Lung (tissue), 12 donors: ENCODE measurements around the gene ZBTB25. TPM values are rescaled to one million over a fixed set of nuclear protein-coding genes. Genes with fewer than 3 reads are reported as not detected.

ENCODE experiments used
- ATAC-seq: fragments of 200-7000 bp; cut with Tn5 transposase; one replicate; pipeline ENCODE4 v1.9.1; 2020; ENCODE audit warnings: moderate number of reproducible peaks; ENCODE audit not compliant: insufficient read depth, low FRiP score
- DNase-seq, 3 donors: peaks; one replicate each; pipeline ENCODE4 v3.0.0-alpha.2; 2013 to 2017
- H3K27ac ChIP-seq, 2 donors: one replicate each; pipeline ENCODE4 v1.5.1; 2013; ENCODE audit warnings: mild to moderate bottlenecking in 2 of 2, moderate library complexity in 2 of 2, control low read depth in 1 of 2, inconsistent platforms in 1 of 2, low read depth in 1 of 2, low read length in 1 of 2
- H3K27me3 ChIP-seq, 3 donors: one replicate each; pipeline ENCODE4 v1.5.1; 2013; ENCODE audit warnings: low read length in 2 of 3; ENCODE audit not compliant: control insufficient read depth in 3 of 3, insufficient read depth in 3 of 3
- H3K36me3 ChIP-seq, 4 donors: one replicate each; pipeline ENCODE4 v1.5.1; 2013; ENCODE audit warnings: low read length in 4 of 4, mild to moderate bottlenecking in 1 of 4, moderate library complexity in 1 of 4; ENCODE audit not compliant: control insufficient read depth in 4 of 4, insufficient read depth in 4 of 4
- H3K4me1 ChIP-seq, 5 donors: one replicate each; pipeline ENCODE4 v1.5.1; 2013; ENCODE audit warnings: low read length in 5 of 5, mild to moderate bottlenecking in 2 of 5, moderate library complexity in 1 of 5; ENCODE audit not compliant: control insufficient read depth in 5 of 5, insufficient read depth in 5 of 5
- H3K4me3 ChIP-seq: one replicate; pipeline ENCODE4 v1.5.1; 2013; ENCODE audit warnings: mild to moderate bottlenecking, control low read depth, moderate library complexity
- H3K9ac ChIP-seq, 2 donors: one replicate each; pipeline ENCODE4 v1.5.1; 2013; ENCODE audit warnings: low read length in 2 of 2, control low read depth in 1 of 2; ENCODE audit not compliant: insufficient read depth in 1 of 2
- H3K9me3 ChIP-seq, 4 donors: one replicate each; pipeline ENCODE4 v1.5.1; 2013; ENCODE audit warnings: low read length in 3 of 4, mild to moderate bottlenecking in 1 of 4, moderate library complexity in 1 of 4; ENCODE audit not compliant: control insufficient read depth in 4 of 4, insufficient read depth in 3 of 4
- WGBS, 2 donors: extraction: QIAGEN DNeasy Blood & Tissue Kit; methylation state at CpG; one replicate each; pipeline ENCODE4 v1.1.7; 2013; 5-methylcytosine and 5-hydroxymethylcytosine counted together
- polyA plus RNA-seq, 2 donors: library from polyadenylated mRNA; stranded (reverse); fragments of 200-250 nt; gene quantifications; one replicate each; pipeline ENCODE4 v1.2.1, GENCODE V29; 2013
- total RNA-seq, 2 donors: library from RNA; depleted of rRNA in 1 of 2; stranded (reverse); fragments of >200 nt in 1 of 2; gene quantifications; one replicate each; pipeline ENCODE4 v1.2.1, GENCODE V29; 2014 to 2021
- TF ChIP-seq, protein P1 (sequence below): IDR thresholded peaks from 2 replicates; pipeline ENCODE4 v1.5.1; 2012; ENCODE audit warnings: mild to moderate bottlenecking; ENCODE audit errors: control extremely low read depth, extremely low read depth
- donor health status: control.
- donor health status: control.
- donor health status: Bipolar disorder and iron deficiency.
- donor health status: healthy.
- donor health status: DM: yes; HTN: yes; CAD: no.

Gene ZBTB25
- total and polyA plus RNA-seq, 4 donors, result 4.0 to 15.4 (median 9.2) TPM

GRCh38 chr14:64467101-64467500 lies 36.5 kb downstream of the ZBTB25 start:
- H3K4me1 ChIP-seq, result peaks cover 0 to 36% (median 1%) of the 10 kb centered on the region in 5 donors
- 50 to 67% methylated on average over 3 of the region's 3 CpGs for WGBS, 2 donors
- no peak for ATAC-seq

DNA sequence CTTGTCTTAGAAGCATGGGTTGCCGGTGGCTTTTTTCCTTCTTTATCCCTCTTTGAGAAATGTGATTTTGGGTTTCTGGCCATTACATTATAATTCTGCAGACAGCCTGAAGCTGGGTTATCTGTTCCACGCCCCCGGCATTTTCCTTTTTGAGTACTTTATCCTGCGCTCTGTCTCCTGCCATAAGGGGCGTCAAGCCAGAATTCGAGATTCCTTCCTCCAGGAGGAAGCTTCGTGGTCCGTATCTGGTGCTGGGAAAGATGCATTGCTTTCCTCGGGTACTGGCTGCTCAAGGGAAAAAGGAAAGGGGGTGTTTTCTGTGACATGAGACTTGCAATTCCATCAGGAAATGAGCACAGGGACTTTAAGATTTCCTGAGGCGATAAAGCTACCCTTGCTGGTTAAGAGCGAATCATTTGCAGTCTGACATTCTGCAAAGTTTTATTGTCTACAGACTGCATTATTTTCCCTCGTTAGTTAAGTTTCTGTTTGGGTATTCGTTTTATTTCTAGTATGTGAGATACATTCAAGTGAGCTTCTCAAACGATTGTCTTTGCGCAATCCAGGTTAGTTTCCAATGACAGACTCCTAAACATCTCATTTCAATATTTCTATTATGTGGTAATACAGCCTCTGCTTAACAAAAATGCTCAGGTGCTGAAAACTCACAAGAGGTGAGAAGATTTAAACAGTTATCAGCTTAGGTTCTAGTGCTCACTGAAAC lies 37.6 kb downstream of the ZBTB25 start:
- TF ChIP-seq, protein P1, sequence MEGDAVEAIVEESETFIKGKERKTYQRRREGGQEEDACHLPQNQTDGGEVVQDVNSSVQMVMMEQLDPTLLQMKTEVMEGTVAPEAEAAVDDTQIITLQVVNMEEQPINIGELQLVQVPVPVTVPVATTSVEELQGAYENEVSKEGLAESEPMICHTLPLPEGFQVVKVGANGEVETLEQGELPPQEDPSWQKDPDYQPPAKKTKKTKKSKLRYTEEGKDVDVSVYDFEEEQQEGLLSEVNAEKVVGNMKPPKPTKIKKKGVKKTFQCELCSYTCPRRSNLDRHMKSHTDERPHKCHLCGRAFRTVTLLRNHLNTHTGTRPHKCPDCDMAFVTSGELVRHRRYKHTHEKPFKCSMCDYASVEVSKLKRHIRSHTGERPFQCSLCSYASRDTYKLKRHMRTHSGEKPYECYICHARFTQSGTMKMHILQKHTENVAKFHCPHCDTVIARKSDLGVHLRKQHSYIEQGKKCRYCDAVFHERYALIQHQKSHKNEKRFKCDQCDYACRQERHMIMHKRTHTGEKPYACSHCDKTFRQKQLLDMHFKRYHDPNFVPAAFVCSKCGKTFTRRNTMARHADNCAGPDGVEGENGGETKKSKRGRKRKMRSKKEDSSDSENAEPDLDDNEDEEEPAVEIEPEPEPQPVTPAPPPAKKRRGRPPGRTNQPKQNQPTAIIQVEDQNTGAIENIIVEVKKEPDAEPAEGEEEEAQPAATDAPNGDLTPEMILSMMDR, result no peak
- Histone ChIP-seq H3K9me3 (no peaks in the 10 kb centered on the region), H3K4me1 (peaks cover 0 to 36% (median 1%) of the 10 kb centered on the region in 5 donors), H3K36me3 (peaks cover 0 to 6% (median 0%) of the 10 kb centered on the region in 4 donors), H3K27me3 (no peaks in the 10 kb centered on the region), H3K4me3 (peak overlapping the region; percentile 71), H3K9ac (no peak overlapping the region), H3K27ac (no peak overlapping the region)
- whole genome bisulfite sequencing, 2 donors, result 7 to 8% methylated on average over 15 of the region's 15 CpGs
- ATAC-seq, result no peak
- DNase-seq, result peak; percentile 50 to 70 (median 62)

More at GRCh38 chr14:64467101-64467500, 36.5 kb downstream of the ZBTB25 start:
- Histone ChIP-seq H3K27ac (no peak overlapping the region), H3K36me3 (peaks cover 0 to 6% (median 0%) of the 10 kb centered on the region in 4 donors), H3K27me3 (no peaks in the 10 kb centered on the region), H3K9ac (no peak overlapping the region), H3K9me3 (no peaks in the 10 kb centered on the region), H3K4me3 (no peak overlapping the region)
- DNase-seq, result no peak
- TF ChIP-seq, protein P1, result no peak

GRCh38 chr14:64465191-64465822 lies 38.3 kb downstream of the ZBTB25 start, which contains the start of gene AKAP5:
Gene AKAP5 (plus strand): TSS chr14:64465499. CDS start chr14:64468395, 2,896 bp downstream.
- H3K4me1 ChIP-seq, result peaks cover 0 to 36% (median 1%) of the 10 kb centered on the region in 5 donors
- peak within 1 kb of the TSS in 1 of 2 donors; percentile 4 for H3K27ac ChIP-seq
- H3K27me3 ChIP-seq, result no peaks in the 10 kb centered on the region
- TF ChIP-seq, protein P1, result no peak
- WGBS, 2 donors, result 0 to 1% methylated on average over 59 to 74 of the region's 74 CpGs
- H3K9me3 ChIP-seq, result no peaks in the 10 kb centered on the region
- H3K4me3 ChIP-seq, result peak within 1 kb of the TSS; percentile 71
- ATAC-seq, result peak; percentile 90
- peak; percentile 71 to 83 (median 80) for DNase-seq
- H3K9ac ChIP-seq, result peak within 1 kb of the TSS in 1 of 2 donors; percentile 30
- H3K36me3 ChIP-seq, result peaks cover 0 to 6% (median 0%) of the 10 kb centered on the region in 4 donors
